Smooth muscle cell (in vitro differentiated cells): ENCODE results near the gene KIAA1217. TPM values are rescaled to one million over a fixed set of nuclear protein-coding genes. Genes with fewer than 3 reads are reported as not detected.

ENCODE experiments used
- DNase-seq: peaks from one replicate; lab custom pipeline; 2025; ENCODE audit not compliant: unreplicated experiment; lab: John Stamatoyannopoulos, UW
- H2AFZ ChIP-seq: fragments of 200-600 bp; sonication (generic); 2 replicates; pipeline ENCODE4 v1.6.0; 2016; ENCODE audit warnings: antibody characterized with exemption, low read depth, mild to moderate bottlenecking
- H3F3A ChIP-seq: fragments of 200-600 bp; sonication (generic); 2 replicates; pipeline ENCODE4 v1.6.0; 2017; ENCODE audit warnings: antibody characterized with exemption, low read depth
- H3K27ac ChIP-seq: fragments of 200-600 bp; sonication (generic); 2 replicates; pipeline ENCODE4 v1.5.1; 2016; ENCODE audit warnings: low read depth, mild to moderate bottlenecking
- H3K27me3 ChIP-seq: fragments of 200-600 bp; sonication (generic); 2 replicates; pipeline ENCODE4 v1.6.1; 2016; ENCODE audit warnings: low read depth, mild to moderate bottlenecking
- H3K36me3 ChIP-seq: fragments of 200-600 bp; sonication (generic); 2 replicates; pipeline ENCODE4 v1.5.1; 2016; ENCODE audit warnings: low read depth
- H3K4me1 ChIP-seq: fragments of 200-600 bp; sonication (generic); 2 replicates; pipeline ENCODE4 v1.5.1; 2016; ENCODE audit warnings: low read depth
- H3K4me2 ChIP-seq: fragments of 200-600 bp; sonication (generic); 2 replicates; pipeline ENCODE4 v1.6.0; 2016; ENCODE audit warnings: mild to moderate bottlenecking
- H3K4me3 ChIP-seq: fragments of 200-600 bp; sonication (generic); 2 replicates; pipeline ENCODE4 v1.5.1; 2016; ENCODE audit warnings: mild to moderate bottlenecking
- H3K79me2 ChIP-seq: fragments of 200-600 bp; sonication (generic); 2 replicates; pipeline ENCODE4 v1.6.0; 2016; ENCODE audit warnings: low read depth, mild to moderate bottlenecking
- H3K9ac ChIP-seq: fragments of 200-600 bp; sonication (generic); 2 replicates; pipeline ENCODE4 v1.6.0; 2016; ENCODE audit warnings: low read depth
- H3K9me3 ChIP-seq: fragments of 200-600 bp; sonication (generic); replicated peaks from 2 replicates; pipeline ENCODE4 v1.5.1; 2016; ENCODE audit warnings: low read depth
- H4K20me1 ChIP-seq: fragments of 200-600 bp; sonication (generic); 2 replicates; pipeline ENCODE4 v1.6.0; 2016; ENCODE audit warnings: low read depth
- CTCF ChIP-seq: fragments of 200-600 bp; sonication (generic); IDR thresholded peaks from 2 replicates; pipeline ENCODE4 v1.5.1; 2017; ENCODE audit warnings: borderline replicate concordance, mild to moderate bottlenecking, antibody characterized with exemption; ENCODE audit not compliant: insufficient read depth, poor library complexity, severe bottlenecking
- WGBS: methylation state at CpG from one replicate; pipeline ENCODE4 v1.1.7; 2016; ENCODE audit warnings: low lambda C conversion rate; 5-methylcytosine and 5-hydroxymethylcytosine counted together
- polyA plus RNA-seq: library from polyadenylated mRNA; unstranded; fragments of >200 nt; fragmentation: Nextera tagmentation; extraction: Ambion mirVana; gene quantifications from 2 replicates; pipeline ENCODE4 v1.2.1, GENCODE V29; 2016
- total RNA-seq: library from RNA; depleted of rRNA; stranded (reverse); fragments of >200 nt; gene quantifications from 2 replicates; pipeline ENCODE4 v1.2.3, GENCODE V29; 2014

The KIAA1217 gene
- total and polyA plus RNA-seq, 2 experiments from 2014 or later, result 43.3 to 68.8 TPM

GRCh38 chr10:24357344-24358004, 148.5 kb downstream of the KIAA1217 start:
- Histone ChIP-seq H3K9ac (no peak overlapping the region), H3K79me2 (no peaks in the 10 kb centered on the region), H2AFZ (no peak overlapping the region), H3K4me2 (peak overlapping the region; percentile 44), H3K27me3 (no peaks in the 10 kb centered on the region), H3K36me3 (no peaks in the 10 kb centered on the region), H3K27ac (peak overlapping the region; percentile 31), H3F3A (no peaks in the 10 kb centered on the region), H4K20me1 (peaks cover 5% of the 10 kb centered on the region), H3K4me1 (peaks cover 24% of the 10 kb centered on the region), H3K9me3 (no peaks in the 10 kb centered on the region), H3K4me3 (no peak overlapping the region)
- 94% methylated on average over 8 of the region's 8 CpGs for WGBS
- DNase-seq, result no peak
- no peak for TF ChIP-seq CTCF

- H3K4me2 ChIP-seq, result peak overlapping the region; percentile 44
- no peak overlapping the region for H2AFZ ChIP-seq
- 59% methylated on average over 4 of the region's 4 CpGs for WGBS
- no peak overlapping the region for H3K9ac ChIP-seq
- H3K9me3 ChIP-seq, result no peaks in the 10 kb centered on the region
- no peak overlapping the region for H3K4me3 ChIP-seq
- no peaks in the 10 kb centered on the region for H3F3A ChIP-seq
- H3K27ac ChIP-seq, result peak overlapping the region; percentile 31
- H4K20me1 ChIP-seq, result peaks cover 5% of the 10 kb centered on the region
- no peak for DNase-seq
- peaks cover 20% of the 10 kb centered on the region for H3K4me1 ChIP-seq
- H3K36me3 ChIP-seq, result no peaks in the 10 kb centered on the region
- no peaks in the 10 kb centered on the region for H3K27me3 ChIP-seq
- no peaks in the 10 kb centered on the region for H3K79me2 ChIP-seq
- TF ChIP-seq CTCF, result no peak
These were observed 149.1 kb downstream of the KIAA1217 start for GRCh38 chr10:24358022-24358421.

- Histone ChIP-seq H3K4me2 (no peak overlapping the region), H3K79me2 (no peaks in the 10 kb centered on the region), H3K9ac (no peak overlapping the region), H4K20me1 (peaks cover 5% of the 10 kb centered on the region), H3K9me3 (no peaks in the 10 kb centered on the region), H3K27me3 (no peaks in the 10 kb centered on the region), H3K4me3 (no peak overlapping the region), H3F3A (no peaks in the 10 kb centered on the region), H3K4me1 (peaks cover 15% of the 10 kb centered on the region), H3K27ac (no peak overlapping the region), H2AFZ (no peak overlapping the region), H3K36me3 (no peaks in the 10 kb centered on the region)
- no peak for DNase-seq
- 43% methylated on average over 12 of the region's 12 CpGs for WGBS
- peak; percentile 72 for TF ChIP-seq CTCF
These were observed 151.6 kb downstream of the KIAA1217 start for GRCh38 chr10:24360282-24361127.
